ENCODE measurements around the gene ADRA2B.

The ADRA2B gene

GRCh38 chr2:96153291-96153713 lies 36.9 kb upstream of the ADRA2B start:
- no peak for TF ChIP-seq CTCF (IDR thresholded peaks at IDR 0.05; ENCODE audit: low read depth, low read length, missing control alignments)
- no peak for DNase-seq (ENCODE audit: low read depth)
- no peak overlapping the region for H3K4me3 ChIP-seq (ENCODE audit: low read depth, low read length)

GRCh38 chr2:96152304-96153161 lies 36.2 kb upstream of the ADRA2B start:
- no peak for DNase-seq (ENCODE audit: low read depth)
- no peak overlapping the region for H3K4me3 ChIP-seq (ENCODE audit: low read depth, low read length)
- no peak for TF ChIP-seq CTCF (IDR thresholded peaks at IDR 0.05; ENCODE audit: low read depth, low read length, missing control alignments)

- DNase-seq (ENCODE audit: low read depth): no peak
- no peak overlapping the region for H3K4me3 ChIP-seq (ENCODE audit: low read depth, low read length)
- TF ChIP-seq CTCF (IDR thresholded peaks at IDR 0.05; ENCODE audit: low read depth, low read length, missing control alignments): no peak
These were observed 35.4 kb upstream of the ADRA2B start for GRCh38 chr2:96151595-96152303.

GRCh38 chr2:96150791-96151594 lies 34.6 kb upstream of the ADRA2B start:
- no peak for TF ChIP-seq CTCF (IDR thresholded peaks at IDR 0.05; ENCODE audit: low read depth, low read length, missing control alignments)
- DNase-seq (ENCODE audit: low read depth): no peak
- H3K4me3 ChIP-seq (ENCODE audit: low read depth, low read length): no peak overlapping the region

- DNase-seq (ENCODE audit: low read depth): no peak
- no peak overlapping the region for H3K4me3 ChIP-seq (ENCODE audit: low read depth, low read length)
- no peak for TF ChIP-seq CTCF (IDR thresholded peaks at IDR 0.05; ENCODE audit: low read depth, low read length, missing control alignments)
These were observed 33.8 kb upstream of the ADRA2B start for GRCh38 chr2:96150007-96150640.

- peak overlapping the region; percentile 9; the same call in 1 of the 2 replicates for H3K4me3 ChIP-seq (ENCODE audit: low read depth, low read length)
- DNase-seq (ENCODE audit: low read depth): no peak
- TF ChIP-seq CTCF (IDR thresholded peaks at IDR 0.05; ENCODE audit: low read depth, low read length, missing control alignments): no peak
These were observed 32.2 kb upstream of the ADRA2B start for GRCh38 chr2:96148410-96149217.

Measured in GM12864 (cell line).